ENCODE data around the gene FNDC3B.
A peak's percentile ranks its signal among the peaks of the same experiment; 100 is the strongest.

The FNDC3B gene

DNA sequence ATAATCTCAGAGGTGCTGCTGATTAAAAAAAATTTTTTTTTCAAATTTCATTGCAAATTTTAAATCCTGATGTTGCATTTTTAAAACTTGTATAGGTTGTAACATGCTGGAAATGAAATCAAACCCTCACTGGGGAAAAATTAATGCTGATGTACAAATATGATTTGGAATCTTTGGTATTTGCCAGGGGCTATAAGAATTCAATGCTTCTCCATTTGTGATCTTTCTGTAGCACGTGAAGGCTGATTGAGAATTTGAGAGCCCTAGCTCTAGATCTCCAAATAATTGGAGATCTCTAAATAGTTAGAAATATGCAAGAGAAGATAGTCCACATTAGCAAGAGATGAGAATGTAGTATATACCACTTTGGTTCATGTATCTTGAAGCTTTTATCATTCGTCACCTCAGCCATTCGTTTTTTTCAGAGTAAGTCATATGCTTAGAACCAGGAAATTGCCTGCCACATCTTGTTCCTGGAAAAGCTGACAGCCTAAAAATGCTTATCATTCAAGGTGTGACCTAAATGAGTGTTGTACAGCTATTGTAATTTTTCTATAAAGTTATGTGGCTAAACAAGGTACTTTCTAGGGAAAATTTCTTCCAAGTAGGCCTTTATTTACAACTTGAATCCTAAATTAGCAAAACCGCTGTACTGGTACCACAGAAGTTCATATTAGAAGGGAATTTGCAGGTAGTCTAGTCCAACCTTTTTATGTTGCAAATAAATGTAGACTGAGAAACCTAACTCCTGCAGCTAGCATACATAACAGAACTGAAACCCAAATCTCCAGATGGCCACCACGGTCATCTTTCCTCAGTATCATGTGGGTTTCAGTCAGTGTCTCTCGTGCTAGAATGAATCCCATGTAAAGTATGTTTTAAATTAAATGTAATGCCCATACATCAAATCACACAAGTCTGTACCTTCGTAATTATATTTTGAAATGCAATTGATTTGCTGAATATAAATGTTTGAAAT is 48.5 kb downstream of the FNDC3B start:
- H3K36me3 ChIP-seq (replicated peaks; ENCODE audit: insufficient read depth, low read length) = 0 out of 2 replicates have a peak, but pooled peaks cover 3% of the 10 kb centered on the region
- peak overlapping the region; percentile 90 for H3K27ac ChIP-seq (ENCODE audit: low read length)
- H3K9me3 ChIP-seq (replicated peaks; ENCODE audit: insufficient read depth, low read length) = no peaks in the 10 kb centered on the region
- no peaks in the 10 kb centered on the region for H3K9me2 ChIP-seq (replicated peaks; ENCODE audit: insufficient read depth, low read length)
- H3F3A ChIP-seq (ENCODE audit: insufficient read depth, low read length) = peaks cover 51% of the 10 kb centered on the region
- H3K9ac ChIP-seq (ENCODE audit: low read length) = peak overlapping the region; percentile 63
- H3K4me1 ChIP-seq (ENCODE audit: low read length) = peaks cover 83% of the 10 kb centered on the region
- DNase-seq = peak; percentile 83
- H3K4me3 ChIP-seq (ENCODE audit: low read length) = peak overlapping the region; percentile 35
- H2AFZ ChIP-seq (ENCODE audit: low read length) = no peak overlapping the region
- H3K4me2 ChIP-seq (ENCODE audit: low read depth, low read length) = peak overlapping the region; percentile 70
- H3K27me3 ChIP-seq (replicated peaks; ENCODE audit: insufficient read depth, low read length) = no peaks in the 10 kb centered on the region
- H3K79me2 ChIP-seq (ENCODE audit: low read length) = peaks cover 96% of the 10 kb centered on the region
- no peaks in the 10 kb centered on the region for H4K20me1 ChIP-seq (ENCODE audit: insufficient read depth, low read length)
- TF ChIP-seq EZH2 (optimal IDR thresholded peaks at IDR 0.05; ENCODE audit: low read depth, low read length) (no peak), EZH2phosphoT487 (IDR thresholded peaks at IDR 0.05; ENCODE audit: low read length) (no peak)
- TF ChIP-seq, protein P1, sequence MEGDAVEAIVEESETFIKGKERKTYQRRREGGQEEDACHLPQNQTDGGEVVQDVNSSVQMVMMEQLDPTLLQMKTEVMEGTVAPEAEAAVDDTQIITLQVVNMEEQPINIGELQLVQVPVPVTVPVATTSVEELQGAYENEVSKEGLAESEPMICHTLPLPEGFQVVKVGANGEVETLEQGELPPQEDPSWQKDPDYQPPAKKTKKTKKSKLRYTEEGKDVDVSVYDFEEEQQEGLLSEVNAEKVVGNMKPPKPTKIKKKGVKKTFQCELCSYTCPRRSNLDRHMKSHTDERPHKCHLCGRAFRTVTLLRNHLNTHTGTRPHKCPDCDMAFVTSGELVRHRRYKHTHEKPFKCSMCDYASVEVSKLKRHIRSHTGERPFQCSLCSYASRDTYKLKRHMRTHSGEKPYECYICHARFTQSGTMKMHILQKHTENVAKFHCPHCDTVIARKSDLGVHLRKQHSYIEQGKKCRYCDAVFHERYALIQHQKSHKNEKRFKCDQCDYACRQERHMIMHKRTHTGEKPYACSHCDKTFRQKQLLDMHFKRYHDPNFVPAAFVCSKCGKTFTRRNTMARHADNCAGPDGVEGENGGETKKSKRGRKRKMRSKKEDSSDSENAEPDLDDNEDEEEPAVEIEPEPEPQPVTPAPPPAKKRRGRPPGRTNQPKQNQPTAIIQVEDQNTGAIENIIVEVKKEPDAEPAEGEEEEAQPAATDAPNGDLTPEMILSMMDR (IDR thresholded peaks at IDR 0.05; ENCODE audit: low read length) = no peak

DNA sequence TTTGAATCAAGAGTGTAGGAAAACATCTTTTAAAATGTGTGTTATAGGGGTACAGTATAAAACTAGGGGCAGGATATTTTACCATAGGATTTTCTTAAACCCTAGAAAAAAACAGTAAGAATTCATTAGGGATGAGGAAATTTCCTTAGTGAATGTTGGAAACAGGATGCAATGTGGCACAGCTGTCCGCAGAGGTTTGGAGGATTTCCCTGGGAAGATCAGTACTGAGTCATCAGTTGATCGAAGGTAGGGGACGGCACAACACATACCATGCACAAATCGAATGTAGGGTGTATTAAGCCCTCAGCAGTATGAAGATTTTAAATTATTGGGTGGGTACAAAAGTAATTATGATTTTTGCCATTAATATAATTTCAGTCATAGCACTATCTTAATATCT is 49.9 kb downstream of the FNDC3B start:
- no peaks in the 10 kb centered on the region for H3K9me3 ChIP-seq (replicated peaks; ENCODE audit: insufficient read depth, low read length)
- H3K4me1 ChIP-seq (ENCODE audit: low read length) = peaks cover 84% of the 10 kb centered on the region
- H3K9me2 ChIP-seq (replicated peaks; ENCODE audit: insufficient read depth, low read length) = no peaks in the 10 kb centered on the region
- DNase-seq = no peak
- no peak overlapping the region for H3K9ac ChIP-seq (ENCODE audit: low read length)
- H3K36me3 ChIP-seq (replicated peaks; ENCODE audit: insufficient read depth, low read length) = 0 out of 2 replicates have a peak, but pooled peaks cover 3% of the 10 kb centered on the region
- H3K4me3 ChIP-seq (ENCODE audit: low read length) = no peak overlapping the region
- H3K4me2 ChIP-seq (ENCODE audit: low read depth, low read length) = no peak overlapping the region
- H3K27ac ChIP-seq (ENCODE audit: low read length) = no peak overlapping the region
- no peaks in the 10 kb centered on the region for H3K27me3 ChIP-seq (replicated peaks; ENCODE audit: insufficient read depth, low read length)
- no peak for TF ChIP-seq EZH2 (optimal IDR thresholded peaks at IDR 0.05; ENCODE audit: low read depth, low read length)
- TF ChIP-seq, protein P1 (IDR thresholded peaks at IDR 0.05; ENCODE audit: low read length) = no peak
- TF ChIP-seq EZH2phosphoT487 (IDR thresholded peaks at IDR 0.05; ENCODE audit: low read length) = no peak
- H3K79me2 ChIP-seq (ENCODE audit: low read length) = peaks cover 93% of the 10 kb centered on the region
- H3F3A ChIP-seq (ENCODE audit: insufficient read depth, low read length) = peaks cover 52% of the 10 kb centered on the region
- H2AFZ ChIP-seq (ENCODE audit: low read length) = no peak overlapping the region
- H4K20me1 ChIP-seq (ENCODE audit: insufficient read depth, low read length) = no peaks in the 10 kb centered on the region

DNA sequence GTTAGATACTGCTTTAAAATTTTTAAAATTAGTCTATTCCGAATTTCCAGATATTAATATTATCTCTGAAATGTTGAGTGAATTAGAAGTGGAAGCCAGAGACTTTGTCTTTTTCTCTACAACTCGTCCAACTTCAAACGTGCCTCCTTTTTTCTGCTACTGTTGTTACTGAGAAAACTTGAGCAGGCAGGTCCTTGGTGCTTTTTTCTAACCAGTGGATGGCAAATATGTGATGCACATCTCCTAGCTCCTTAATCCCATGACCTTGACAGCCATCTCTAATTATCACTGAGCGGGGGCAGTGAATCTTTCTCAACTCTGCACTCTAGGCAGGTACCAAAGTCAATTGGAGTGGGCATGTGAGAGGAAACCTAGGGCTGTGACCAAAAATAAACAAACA is 50.7 kb downstream of the FNDC3B start:
- Histone ChIP-seq H3K9me2 (replicated peaks; ENCODE audit: insufficient read depth, low read length) (no peaks in the 10 kb centered on the region), H3K36me3 (replicated peaks; ENCODE audit: insufficient read depth, low read length) (0 out of 2 replicates have a peak, but pooled peaks cover 3% of the 10 kb centered on the region), H3K79me2 (ENCODE audit: low read length) (peaks cover 92% of the 10 kb centered on the region), H3F3A (ENCODE audit: insufficient read depth, low read length) (peaks cover 53% of the 10 kb centered on the region), H3K9ac (ENCODE audit: low read length) (no peak overlapping the region), H4K20me1 (ENCODE audit: insufficient read depth, low read length) (no peaks in the 10 kb centered on the region), H2AFZ (ENCODE audit: low read length) (no peak overlapping the region), H3K27ac (ENCODE audit: low read length) (no peak overlapping the region), H3K27me3 (replicated peaks; ENCODE audit: insufficient read depth, low read length) (no peaks in the 10 kb centered on the region), H3K4me1 (ENCODE audit: low read length) (peaks cover 85% of the 10 kb centered on the region), H3K9me3 (replicated peaks; ENCODE audit: insufficient read depth, low read length) (no peaks in the 10 kb centered on the region), H3K4me3 (ENCODE audit: low read length) (no peak overlapping the region), H3K4me2 (ENCODE audit: low read depth, low read length) (no peak overlapping the region)
- no peak for TF ChIP-seq EZH2 (optimal IDR thresholded peaks at IDR 0.05; ENCODE audit: low read depth, low read length)
- TF ChIP-seq EZH2phosphoT487 (IDR thresholded peaks at IDR 0.05; ENCODE audit: low read length) = no peak
- DNase-seq = no peak
